GM23248 (cell line): Measurements from ENCODE around the gene DGKQ.

Source experiments
- EZH2 ChIP-seq: fragments of 200-600 bp; sonication (generic); IDR thresholded peaks from 2 replicates; pipeline ENCODE4 v1.6.1; 2018; ENCODE audit warnings: antibody characterized with exemption, mild to moderate bottlenecking; ENCODE audit not compliant: insufficient read depth, poor library complexity, severe bottlenecking
- EZH2phosphoT487 ChIP-seq: fragments of 200-600 bp; sonication (generic); IDR thresholded peaks from 2 replicates; pipeline ENCODE4 v1.6.1; 2018; ENCODE audit warnings: antibody characterized with exemption, moderate library complexity, mild to moderate bottlenecking, low read depth; ENCODE audit not compliant: insufficient read depth

DNA sequence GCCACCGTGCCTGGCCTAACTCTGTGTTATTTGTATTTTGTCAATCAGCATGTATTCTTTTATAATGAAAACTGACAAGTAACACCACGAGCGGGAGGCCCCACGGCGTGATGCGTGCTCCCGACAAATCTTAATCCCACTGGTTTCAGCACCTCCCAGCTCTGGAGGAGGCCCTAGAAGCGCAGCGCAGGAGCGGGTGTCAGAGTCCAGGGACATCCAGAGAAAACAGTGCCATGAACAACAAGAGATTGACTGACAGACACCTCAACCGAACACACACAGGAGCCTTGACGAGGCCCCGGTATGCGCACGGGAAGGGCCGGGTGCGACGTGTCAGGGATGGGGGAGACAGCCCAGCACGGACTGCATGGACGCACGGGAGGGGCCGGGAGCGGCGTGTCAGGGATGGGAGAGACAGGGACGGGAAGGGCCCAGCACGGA, 64.2 kb downstream of the DGKQ start:
- no peak for TF ChIP-seq EZH2phosphoT487
- no peak for TF ChIP-seq EZH2
